ENCODE results near the gene RWDD3.

DNA sequence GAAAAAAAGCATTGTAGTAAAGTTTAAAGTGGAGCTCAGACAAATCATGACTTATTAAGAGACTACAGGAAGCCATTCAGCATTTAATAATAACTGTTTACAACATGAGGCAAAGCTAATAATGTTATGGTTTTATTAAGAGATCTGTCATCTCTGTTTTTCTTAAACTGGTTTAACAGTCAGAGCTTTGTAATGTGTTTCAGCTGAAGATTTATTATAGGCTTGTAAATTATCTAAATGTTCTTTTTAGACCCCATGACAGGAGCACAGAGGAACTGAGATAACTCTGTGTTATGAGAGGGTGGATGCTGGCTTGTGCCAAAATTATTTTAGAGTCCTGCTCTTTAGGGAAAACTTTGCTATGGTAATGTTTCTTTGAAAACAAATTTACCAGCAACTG is 38.0 kb upstream of the RWDD3 start:
- peak; percentile 11 for TF ChIP-seq POLR2AphosphoS5 (IDR thresholded peaks at IDR 0.05)
- TF ChIP-seq CTCF (IDR thresholded peaks at IDR 0.05): no peak
- no peak for TF ChIP-seq POLR2A (IDR thresholded peaks at IDR 0.05)

Measured in gastroesophageal sphincter (tissue), 3 donors.